ENCODE results near the gene PRR29. TPM values are rescaled to one million over a fixed set of nuclear protein-coding genes. Genes with fewer than 3 reads are reported as not detected.

Gene PRR29
- total RNA-seq, 4 donors from 2014 or later, result 0.29 to 2.8 (median 1.5) TPM; not detected in 1

- Histone ChIP-seq H3K36me3 (no peaks in the 10 kb centered on the region), H3K27ac (no peak overlapping the region), H3K27me3 (no peaks in the 10 kb centered on the region), H3K4me1 (no peaks in the 10 kb centered on the region), H3K9me3 (no peaks in the 10 kb centered on the region), H3K4me3 (no peak overlapping the region)
- TF ChIP-seq CTCF (IDR thresholded peaks at IDR 0.05) (no peak), POLR2A (IDR thresholded peaks at IDR 0.05) (no peak)
- DNase-seq, result no peak
- intact Hi-C loops (cut with DNase I; ENCODE audit: low total_unique reads), result no loop called here
Observed at GRCh38 chr17:63955232-63955631, 42.9 kb upstream of the PRR29 start.

DNA sequence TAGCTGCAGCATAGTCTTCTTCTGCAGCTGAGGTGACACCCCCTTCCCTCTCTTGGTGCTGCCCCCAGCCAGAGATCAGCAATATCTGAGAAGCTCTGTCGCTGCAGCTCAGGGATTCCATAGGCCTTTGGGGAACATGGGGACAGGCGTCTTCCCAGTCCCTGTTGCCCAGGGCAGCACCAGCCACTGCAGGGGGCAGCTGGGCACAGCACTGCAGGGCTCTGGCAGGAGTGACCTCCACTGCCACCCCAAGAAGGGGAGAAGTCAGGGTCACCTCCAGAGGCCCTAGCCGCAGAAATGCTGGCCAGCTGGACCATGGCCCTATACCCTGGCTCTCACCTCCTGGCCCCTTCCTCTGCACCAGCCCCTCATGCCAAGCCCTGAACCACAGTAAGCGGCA, 42.4 kb upstream of the PRR29 start:
- Histone ChIP-seq H3K4me1 (no peaks in the 10 kb centered on the region), H3K36me3 (no peaks in the 10 kb centered on the region), H3K27ac (no peak overlapping the region), H3K9me3 (no peaks in the 10 kb centered on the region), H3K4me3 (no peak overlapping the region), H3K27me3 (no peaks in the 10 kb centered on the region)
- TF ChIP-seq POLR2A (IDR thresholded peaks at IDR 0.05), result no peak
- TF ChIP-seq CTCF (IDR thresholded peaks at IDR 0.05), result no peak
- DNase-seq, result no peak
- intact Hi-C loops (cut with DNase I; ENCODE audit: low total_unique reads), result no loop called here

- Histone ChIP-seq H3K9me3 (no peaks in the 10 kb centered on the region), H3K27me3 (no peaks in the 10 kb centered on the region), H3K4me1 (no peaks in the 10 kb centered on the region), H3K27ac (no peak overlapping the region), H3K4me3 (no peak overlapping the region), H3K36me3 (no peaks in the 10 kb centered on the region)
- intact Hi-C loops (cut with DNase I; ENCODE audit: low total_unique reads), result no loop called here
- TF ChIP-seq CTCF (IDR thresholded peaks at IDR 0.05) (no peak), POLR2A (IDR thresholded peaks at IDR 0.05) (no peak)
- no peak for DNase-seq
Observed at GRCh38 chr17:63956296-63956920, 41.7 kb upstream of the PRR29 start.

- intact Hi-C loops (cut with DNase I; ENCODE audit: low total_unique reads), result no loop called here
- DNase-seq, result no peak
- Histone ChIP-seq H3K27me3 (no peaks in the 10 kb centered on the region), H3K36me3 (no peaks in the 10 kb centered on the region), H3K4me3 (no peak overlapping the region), H3K9me3 (no peaks in the 10 kb centered on the region), H3K27ac (no peak overlapping the region), H3K4me1 (no peaks in the 10 kb centered on the region)
- TF ChIP-seq POLR2A (IDR thresholded peaks at IDR 0.05) (no peak), CTCF (IDR thresholded peaks at IDR 0.05) (no peak)
Observed at GRCh38 chr17:63960006-63960405, 38.1 kb upstream of the PRR29 start.

DNA sequence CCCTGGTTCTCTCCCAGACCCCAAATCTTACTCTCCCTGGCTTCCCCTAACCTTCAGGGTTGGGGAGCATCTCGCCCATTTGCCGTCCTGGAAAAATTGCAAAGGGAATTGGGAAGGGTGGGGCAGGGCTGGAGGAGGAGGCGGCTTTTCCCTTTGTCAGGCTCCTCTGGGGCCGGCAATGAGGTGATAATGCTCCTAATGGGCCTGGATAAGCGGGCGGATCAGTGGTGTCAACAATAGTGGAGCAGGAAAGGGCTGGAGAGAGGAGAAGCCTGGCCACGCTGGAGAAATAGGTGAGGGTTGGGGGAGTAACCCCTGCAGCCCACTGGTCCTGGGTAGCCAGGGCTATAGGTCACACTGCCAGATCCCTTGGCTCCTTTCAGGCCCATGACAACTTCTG, 37.7 kb upstream of the PRR29 start:
- Histone ChIP-seq H3K4me1 (no peaks in the 10 kb centered on the region), H3K4me3 (no peak overlapping the region), H3K27ac (no peak overlapping the region), H3K36me3 (no peaks in the 10 kb centered on the region), H3K27me3 (no peaks in the 10 kb centered on the region), H3K9me3 (no peaks in the 10 kb centered on the region)
- intact Hi-C loops (cut with DNase I; ENCODE audit: low total_unique reads), result no loop called here
- no peak for DNase-seq
- TF ChIP-seq POLR2A (IDR thresholded peaks at IDR 0.05) (no peak), CTCF (IDR thresholded peaks at IDR 0.05) (no peak)
